Stimulated activated CD4-positive, alpha-beta T cell treated with anti-CD3 and anti-CD28 coated beads, TNF-alpha, amount 100 ng/mL, for 24 hours (primary cell): ENCODE data around the gene HYAL2.

Source experiments
- DNase-seq, 3 experiments: peaks; one replicate each; pipeline ENCODE4 v3.0.0-alpha.2; 2020; ENCODE audit warnings: low read depth in 3 of 3

Gene HYAL2

GRCh38 chr3:50350527-50351322 lies 28.2 kb upstream of the HYAL2 start, which contains the start of the genes CYB561D2 and NPRL2:
CYB561D2 (plus strand) TSS chr3:50350862; CDS start chr3:50351434, 572 bp downstream.
NPRL2 (minus strand) TSS chr3:50350775; CDS start chr3:50350652, 123 bp downstream.
- peak; percentile 98 to 100 (median 99) for DNase-seq

GRCh38 chr3:50350213-50350526 lies 27.6 kb upstream of the HYAL2 start:
- no peak for DNase-seq

- DNase-seq, result peak; percentile 45 to 68 (median 62)
Observed at GRCh38 chr3:50347187-50347813, 24.8 kb upstream of the HYAL2 start.

GRCh38 chr3:50345586-50346234 lies 23.2 kb upstream of the HYAL2 start, which contains the start of gene ZMYND10:
ZMYND10 (minus strand) TSS chr3:50345732; CDS start chr3:50345579, 153 bp downstream.
- peak in 2 of 3 experiments; percentile 53 to 80 for DNase-seq

GRCh38 chr3:50345008-50345407 lies 22.5 kb upstream of the HYAL2 start:
- DNase-seq, result no peak

- DNase-seq, result no peak
Observed at GRCh38 chr3:50342813-50343633, 20.5 kb upstream of the HYAL2 start.

GRCh38 chr3:50341996-50342650 lies 19.6 kb upstream of the HYAL2 start:
- no peak for DNase-seq

GRCh38 chr3:50341537-50341936 lies 19.0 kb upstream of the HYAL2 start:
- no peak for DNase-seq

- DNase-seq, result peak in 2 of 3 experiments; percentile 59 to 82
Observed at GRCh38 chr3:50340448-50341329, 18.1 kb upstream of the HYAL2 start, which contains the start of gene RASSF1. RASSF1 (minus strand) TSS chr3:50340836; CDS start chr3:50340805, 31 bp downstream.

- DNase-seq, result no peak
Observed at GRCh38 chr3:50340147-50340447, 17.6 kb upstream of the HYAL2 start.

GRCh38 chr3:50339485-50340146 lies 17.1 kb upstream of the HYAL2 start:
- DNase-seq, result no peak

- no peak for DNase-seq
Observed at GRCh38 chr3:50338965-50339364, 16.4 kb upstream of the HYAL2 start.

- peak; percentile 94 to 98 (median 96) for DNase-seq
Observed at GRCh38 chr3:50337175-50337861, 14.8 kb upstream of the HYAL2 start.

GRCh38 chr3:50336452-50337174 lies 14.1 kb upstream of the HYAL2 start:
- peak in 1 of 3 experiments; percentile 27 for DNase-seq

- no peak for DNase-seq
Observed at GRCh38 chr3:50334339-50335075, 12.0 kb upstream of the HYAL2 start.

GRCh38 chr3:50333744-50334328 lies 11.3 kb upstream of the HYAL2 start:
- DNase-seq, result no peak

- DNase-seq, result no peak
Observed at GRCh38 chr3:50331364-50331907, 8.9 kb upstream of the HYAL2 start.
